Stomach (tissue), 9 donors: ENCODE results near the gene HVCN1. TPM values are rescaled to one million over a fixed set of nuclear protein-coding genes. Genes with fewer than 3 reads are reported as not detected.

ENCODE experiments used
- DNase-seq, 2 donors: peaks; one replicate each; pipeline versions ENCODE4 v3.0.0 to v3.0.0-alpha.2; 2013 to 2019
- H3K27ac ChIP-seq, 5 donors: fragments of 200-600 bp in 4 of 5; sonication (generic) in 4 of 5; one replicate each; pipeline ENCODE4 v1.5.1; 2013 to 2019; ENCODE audit warnings: mild to moderate bottlenecking in 1 of 5, moderate library complexity in 1 of 5
- H3K27me3 ChIP-seq, 3 donors: fragments of 200-600 bp; sonication (generic); one replicate each; pipeline ENCODE4 v1.5.1; 2017 to 2019; ENCODE audit warnings: mixed run types in 1 of 3
- H3K36me3 ChIP-seq, 4 donors: fragments of 200-600 bp; sonication (generic); 1 replicate in 3 of 4; 2 replicates in 1 of 4; pipeline ENCODE4 v1.5.1; 2016 to 2019
- H3K4me1 ChIP-seq, 4 donors: fragments of 200-600 bp; sonication (generic); one replicate each; pipeline ENCODE4 v1.5.1; 2016 to 2019
- H3K4me3 ChIP-seq, 4 donors: fragments of 200-600 bp; sonication (generic) in 3 of 4; one replicate each; pipeline ENCODE4 v1.5.1; 2016 to 2019; ENCODE audit warnings: mild to moderate bottlenecking in 1 of 4
- H3K9me3 ChIP-seq, 4 donors: fragments of 200-600 bp; sonication (generic); one replicate each; pipeline ENCODE4 v1.5.1; 2016 to 2019
- EP300 ChIP-seq: sonication (generic); formaldehyde crosslinking; IDR thresholded peaks from one replicate; pipeline ENCODE4 v1.6.1; 2017; ENCODE audit warnings: antibody characterized with exemption
- POLR2A ChIP-seq, 4 donors: fragments of 450-650 bp; IDR thresholded peaks; one replicate each; pipeline ENCODE4 v1.6.1; 2016; ENCODE audit warnings: antibody characterized with exemption in 4 of 4, control low read depth in 2 of 4, mild to moderate bottlenecking in 1 of 4, moderate library complexity in 1 of 4
- POLR2AphosphoS5 ChIP-seq, 3 donors: sonication (generic); formaldehyde crosslinking; IDR thresholded peaks; one replicate each; pipeline ENCODE4 v1.6.1; 2016; ENCODE audit warnings: antibody characterized with exemption in 3 of 3
- WGBS, 5 donors: extraction: QIAGEN DNeasy Blood & Tissue Kit in 3 of 5; methylation state at CpG; one replicate each; pipeline versions ENCODE4 v1.1.5 to v1.1.7; 2013 to 2018; 5-methylcytosine and 5-hydroxymethylcytosine counted together
- intact Hi-C: fragments of 100-400 bp; cut with DNase I; formaldehyde crosslinking; loops from one replicate; pipeline ENCODE4 v1.15.1; 2023; ENCODE audit warnings: low total_unique reads
- polyA plus RNA-seq, 3 donors: library from polyadenylated mRNA; stranded (reverse); fragments of 200-250 nt; gene quantifications; one replicate each; pipeline ENCODE4 v1.2.3, GENCODE V29; 2013
- total RNA-seq, 5 donors: library from RNA; depleted of rRNA; stranded (reverse); fragments of >200 nt; gene quantifications; one replicate each; pipeline versions ENCODE4 v1.1.0 to v1.2.3, GENCODE V29; 2014 to 2016
- TF ChIP-seq, protein P1 (sequence below), 7 experiments: fragments of 450-650 bp in 4 of 7; fragments of 200-600 bp in 3 of 7; sonication (generic) in 3 of 7; IDR thresholded peaks; one replicate each; pipeline ENCODE4 v1.5.1; 2016 to 2019; ENCODE audit warnings: antibody characterized with exemption in 7 of 7, control low read depth in 2 of 7, mild to moderate bottlenecking in 1 of 7
- donor health status: healthy with polysubstance abuse.
- donor health status: Bipolar disorder and iron deficiency.
- donor health status: healthy.

HVCN1 gene
- total and polyA plus RNA-seq, 8 donors = 1.3 to 7.0 (median 4.8) TPM; not detected in 2

DNA sequence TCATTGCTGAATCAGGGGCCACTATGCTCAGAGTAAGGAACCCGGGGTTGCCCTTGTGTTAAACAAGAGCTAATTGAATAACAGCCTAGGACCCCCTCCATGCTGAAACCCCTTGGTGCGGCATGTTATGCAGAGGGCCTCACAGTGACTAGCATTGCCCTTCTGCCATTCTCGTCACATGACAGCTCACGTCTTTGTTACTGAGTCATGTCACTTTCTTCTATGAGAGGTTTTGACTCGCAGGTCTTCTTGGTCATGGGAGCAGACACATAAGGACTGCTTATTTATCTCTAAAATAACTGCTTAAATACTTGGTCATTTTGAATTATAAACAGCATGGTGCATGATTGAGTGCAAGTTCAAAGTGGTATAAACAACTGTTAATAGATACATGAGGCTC, 50.1 kb downstream of the HVCN1 start:
- peaks cover 0 to 31% (median 11%) of the 10 kb centered on the region in 4 donors for H3K4me1 ChIP-seq
- peaks cover 0 to 31% (median 4%) of the 10 kb centered on the region in 4 donors for H3K36me3 ChIP-seq
- intact Hi-C loops = no loop called here
- H3K27me3 ChIP-seq = no peaks in the 10 kb centered on the region
- H3K4me3 ChIP-seq = no peak overlapping the region
- 75 to 95% (median 84%) methylated on average over 5 of the region's 5 CpGs for WGBS, 5 donors
- peak overlapping the region in 4 of 5 donors; percentile 10 to 55 (median 34) for H3K27ac ChIP-seq
- TF ChIP-seq EP300 (no peak), POLR2AphosphoS5 (IDR thresholded peaks at IDR 0.05) (no peak), POLR2A (IDR thresholded peaks at IDR 0.05) (no peak)
- TF ChIP-seq, protein P1, sequence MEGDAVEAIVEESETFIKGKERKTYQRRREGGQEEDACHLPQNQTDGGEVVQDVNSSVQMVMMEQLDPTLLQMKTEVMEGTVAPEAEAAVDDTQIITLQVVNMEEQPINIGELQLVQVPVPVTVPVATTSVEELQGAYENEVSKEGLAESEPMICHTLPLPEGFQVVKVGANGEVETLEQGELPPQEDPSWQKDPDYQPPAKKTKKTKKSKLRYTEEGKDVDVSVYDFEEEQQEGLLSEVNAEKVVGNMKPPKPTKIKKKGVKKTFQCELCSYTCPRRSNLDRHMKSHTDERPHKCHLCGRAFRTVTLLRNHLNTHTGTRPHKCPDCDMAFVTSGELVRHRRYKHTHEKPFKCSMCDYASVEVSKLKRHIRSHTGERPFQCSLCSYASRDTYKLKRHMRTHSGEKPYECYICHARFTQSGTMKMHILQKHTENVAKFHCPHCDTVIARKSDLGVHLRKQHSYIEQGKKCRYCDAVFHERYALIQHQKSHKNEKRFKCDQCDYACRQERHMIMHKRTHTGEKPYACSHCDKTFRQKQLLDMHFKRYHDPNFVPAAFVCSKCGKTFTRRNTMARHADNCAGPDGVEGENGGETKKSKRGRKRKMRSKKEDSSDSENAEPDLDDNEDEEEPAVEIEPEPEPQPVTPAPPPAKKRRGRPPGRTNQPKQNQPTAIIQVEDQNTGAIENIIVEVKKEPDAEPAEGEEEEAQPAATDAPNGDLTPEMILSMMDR (IDR thresholded peaks at IDR 0.05) = no peak
- DNase-seq = no peak
- no peaks in the 10 kb centered on the region for H3K9me3 ChIP-seq

DNA sequence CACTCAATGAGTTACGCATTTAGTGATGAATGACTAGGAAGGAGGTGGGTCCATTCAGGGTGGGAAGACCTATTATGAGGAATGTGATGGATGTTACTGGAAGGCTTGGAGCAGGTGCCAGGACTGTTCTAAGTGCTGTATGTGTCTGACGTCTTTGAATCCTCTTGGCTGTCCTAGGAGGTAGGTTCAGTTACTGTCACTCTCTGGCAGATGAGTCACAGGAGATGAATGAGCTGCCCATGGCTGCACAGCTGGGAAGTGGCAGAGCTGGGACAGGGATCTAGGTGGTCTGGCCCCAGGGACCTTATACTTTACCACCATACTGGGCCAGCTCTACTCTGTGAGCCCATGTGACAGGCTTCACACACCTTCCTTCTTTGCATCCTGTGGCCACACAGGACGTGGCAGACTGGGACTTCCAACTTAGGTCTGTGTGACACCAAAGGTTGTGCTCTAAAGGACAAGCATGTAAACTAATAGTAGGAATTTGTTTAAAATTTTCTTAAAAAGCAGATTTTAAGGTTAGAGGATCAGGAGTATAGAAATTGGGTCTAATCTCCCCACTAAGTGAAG, 51.0 kb downstream of the HVCN1 start:
- 67 to 87% (median 80%) methylated on average over 3 of the region's 3 CpGs for WGBS, 5 donors
- Histone ChIP-seq H3K4me3 (no peak overlapping the region), H3K27me3 (no peaks in the 10 kb centered on the region), H3K9me3 (no peaks in the 10 kb centered on the region), H3K36me3 (peaks cover 0 to 38% (median 10%) of the 10 kb centered on the region in 4 donors), H3K27ac (no peak overlapping the region), H3K4me1 (peaks cover 0 to 31% (median 11%) of the 10 kb centered on the region in 4 donors)
- TF ChIP-seq EP300 (no peak), POLR2A (IDR thresholded peaks at IDR 0.05) (no peak), POLR2AphosphoS5 (IDR thresholded peaks at IDR 0.05) (no peak)
- TF ChIP-seq, protein P1 (IDR thresholded peaks at IDR 0.05) = no peak
- no peak for DNase-seq
- intact Hi-C loops = no loop called here

DNA sequence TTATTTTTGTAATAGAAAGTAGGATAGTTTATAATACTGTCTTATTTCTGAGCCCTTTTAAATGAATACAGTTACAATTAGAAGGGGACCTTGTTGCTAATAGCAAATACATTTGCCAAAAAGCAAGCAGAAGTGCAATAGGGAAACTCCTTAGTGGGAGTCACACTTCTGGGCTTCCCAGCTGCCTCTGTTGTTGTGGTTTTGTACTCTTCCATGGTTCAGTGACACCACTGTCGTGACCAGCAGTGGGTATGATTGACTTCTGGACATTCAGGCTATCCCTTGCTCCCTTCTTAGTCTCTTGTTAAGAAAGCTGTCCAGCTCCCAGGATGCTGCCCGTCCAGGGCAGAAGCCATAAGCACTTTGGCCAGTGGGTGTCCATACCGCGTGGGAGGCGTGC, 52.4 kb downstream of the HVCN1 start:
- no peak for TF ChIP-seq POLR2A (IDR thresholded peaks at IDR 0.05)
- TF ChIP-seq EP300 = no peak
- TF ChIP-seq, protein P1 (IDR thresholded peaks at IDR 0.05) = no peak
- no peak for TF ChIP-seq POLR2AphosphoS5 (IDR thresholded peaks at IDR 0.05)
- Histone ChIP-seq H3K4me3 (no peak overlapping the region), H3K27ac (no peak overlapping the region), H3K9me3 (no peaks in the 10 kb centered on the region), H3K4me1 (peaks cover 0 to 30% (median 11%) of the 10 kb centered on the region in 4 donors), H3K27me3 (no peaks in the 10 kb centered on the region), H3K36me3 (peaks cover 0 to 50% (median 18%) of the 10 kb centered on the region in 4 donors)
- intact Hi-C loops = no loop called here
- WGBS, 5 donors = 83 to 97% (median 94%) methylated on average over 5 of the region's 5 CpGs
- DNase-seq = no peak

DNA sequence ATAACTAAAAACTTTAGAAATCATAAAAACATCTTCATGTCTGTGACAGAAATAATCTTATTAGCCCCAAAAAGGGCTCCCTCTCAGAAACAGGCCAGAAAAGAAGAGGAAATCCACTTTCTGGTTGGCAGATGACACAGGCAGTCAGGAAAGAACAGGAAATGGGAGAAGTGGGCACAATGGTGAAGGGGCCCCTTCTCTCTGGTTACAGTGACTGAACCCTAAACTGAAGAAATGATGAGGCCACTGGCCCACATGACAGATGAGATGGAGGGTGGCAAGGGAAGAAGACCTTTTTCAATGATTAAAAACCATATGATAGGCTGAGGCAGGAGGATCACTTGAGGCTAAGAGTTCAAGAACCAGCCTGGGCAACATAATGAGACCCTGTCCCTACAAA, 53.9 kb downstream of the HVCN1 start:
- TF ChIP-seq, protein P1 (IDR thresholded peaks at IDR 0.05) = no peak
- TF ChIP-seq EP300 (no peak), POLR2A (IDR thresholded peaks at IDR 0.05) (no peak)
- no peak overlapping the region for H3K27ac ChIP-seq
- no peaks in the 10 kb centered on the region for H3K9me3 ChIP-seq
- DNase-seq = no peak
- peaks cover 0 to 48% (median 22%) of the 10 kb centered on the region in 4 donors for H3K36me3 ChIP-seq
- no peak overlapping the region for H3K4me3 ChIP-seq
- intact Hi-C loops = no loop called here
- peaks cover 0 to 15% (median 6%) of the 10 kb centered on the region in 4 donors for H3K4me1 ChIP-seq
- H3K27me3 ChIP-seq = no peaks in the 10 kb centered on the region
